K562 (cell line): ENCODE measurements around the gene CALM1. TPM values are rescaled to one million over a fixed set of nuclear protein-coding genes. Genes with fewer than 3 reads are reported as not detected.

Experiments
- CC2D1A ChIP-seq: fragments of 450-650 bp; IDR thresholded peaks from 2 replicates; pipeline ENCODE4 v1.6.1; 2017; ENCODE audit warnings: mild to moderate bottlenecking
- CHD4 ChIP-seq: fragments of 200-600 bp; sonication (generic); IDR thresholded peaks from 3 replicates; pipeline ENCODE4 v1.6.1; 2012; ENCODE audit warnings: low read depth, mild to moderate bottlenecking, mixed read lengths, low read length, inconsistent platforms; ENCODE audit not compliant: insufficient read depth, insufficient replicate concordance, poor library complexity, severe bottlenecking
- COPS2 ChIP-seq: fragments of 450-650 bp; conservative IDR thresholded peaks from 2 replicates; pipeline ENCODE4 v1.6.1; 2016; ENCODE audit warnings: mild to moderate bottlenecking, moderate library complexity
- CTCFL ChIP-seq: IDR thresholded peaks from 2 replicates; pipeline ENCODE4 v1.6.1; 2011; ENCODE audit warnings: borderline replicate concordance, low read depth, mild to moderate bottlenecking, moderate library complexity, low read length; ENCODE audit not compliant: insufficient read depth, poor library complexity, severe bottlenecking
- EGR1 ChIP-seq: fragments of 450-650 bp; conservative IDR thresholded peaks from 2 replicates; pipeline ENCODE4 v1.6.1; 2017; ENCODE audit warnings: mild to moderate bottlenecking
- FOXM1 ChIP-seq, 2 experiments: fragments of 450-650 bp in 1 of 2; sonication (generic) in 1 of 2; formaldehyde crosslinking in 1 of 2; IDR thresholded peaks; 2 replicates each; pipeline versions ENCODE4 v1.6.1 to v1.9.0; 2017 to 2022; ENCODE audit warnings: low read depth in 2 of 2, mild to moderate bottlenecking in 2 of 2, missing genetic modification reagents in 1 of 2, moderate library complexity in 1 of 2
- GTF2A2 ChIP-seq: IDR thresholded peaks from 2 replicates; pipeline ENCODE4 v1.6.1; 2016; ENCODE audit warnings: mild to moderate bottlenecking, missing genetic modification characterization, missing compliant biosample characterization
- KAT2B ChIP-seq: IDR thresholded peaks from one replicate; pipeline ENCODE4 v1.6.1; 2012; ENCODE audit warnings: low read depth, mild to moderate bottlenecking, control low read depth, inconsistent platforms, low read length, moderate library complexity
- KAT8 ChIP-seq: fragments of 450-650 bp; IDR thresholded peaks from 2 replicates; pipeline ENCODE4 v1.6.1; 2016; ENCODE audit warnings: low read depth, mild to moderate bottlenecking
- MCM2 ChIP-seq: fragments of 450-650 bp; IDR thresholded peaks from 2 replicates; pipeline ENCODE4 v1.6.1; 2017; ENCODE audit warnings: low read depth, mild to moderate bottlenecking
- MEF2D ChIP-seq: conservative IDR thresholded peaks from 2 replicates; pipeline ENCODE4 v1.6.1; 2016; ENCODE audit warnings: low read depth, missing genetic modification characterization, missing compliant biosample characterization
- MYBL2 ChIP-seq, 2 experiments: fragments of 450-650 bp in 1 of 2; sonication (generic) in 1 of 2; formaldehyde crosslinking in 1 of 2; IDR thresholded peaks; 2 replicates each; pipeline versions ENCODE4 v1.6.1 to v1.8.1; 2017 to 2022; ENCODE audit warnings: borderline replicate concordance in 1 of 2, inconsistent platforms in 1 of 2, low read depth in 1 of 2, mild to moderate bottlenecking in 1 of 2, missing genetic modification reagents in 1 of 2, moderate library complexity in 1 of 2
- OTX1 ChIP-seq: fragments of 450-650 bp; formaldehyde crosslinking; IDR thresholded peaks from 2 replicates; pipeline ENCODE4 v1.4.0; 2022; ENCODE audit warnings: mild to moderate bottlenecking
- TRIM28 ChIP-seq: fragments of 450-650 bp; IDR thresholded peaks from 2 replicates; pipeline ENCODE4 v1.6.1; 2017
- XRCC5 ChIP-seq: fragments of 200-400 bp; formaldehyde crosslinking; IDR thresholded peaks from 2 replicates; pipeline ENCODE4 v1.6.1; 2017; ENCODE audit warnings: low read depth, mild to moderate bottlenecking, low read length
- YY1 ChIP-seq, 3 experiments: IDR thresholded peaks; 2 replicates each; pipeline ENCODE4 v1.6.1; 2011; ENCODE audit warnings: low read length in 2 of 3, mild to moderate bottlenecking in 2 of 3, moderate library complexity in 2 of 3, borderline replicate concordance in 1 of 3, control low read depth in 1 of 3, low read depth in 1 of 3; ENCODE audit not compliant: insufficient read depth in 3 of 3, insufficient replicate concordance in 2 of 3, control insufficient read depth in 1 of 3, insufficient read length in 1 of 3; ENCODE audit errors: extremely low read depth in 1 of 3
- ZFPM2 ChIP-seq: fragments of 250-450 bp; sonication (Bioruptor Pico); IDR thresholded peaks from 2 replicates; pipeline ENCODE4 v1.5.1; 2022; ENCODE audit warnings: mild to moderate bottlenecking
- ZSCAN32 ChIP-seq: fragments of 450-650 bp; formaldehyde crosslinking; IDR thresholded peaks from 2 replicates; pipeline ENCODE4 v1.4.0; 2020; ENCODE audit warnings: mild to moderate bottlenecking, moderate library complexity
- polyA plus RNA-seq, 8 experiments: library from polyadenylated mRNA; depleted of rRNA in 4 of 8; stranded (reverse) in 5 of 8; unstranded in 3 of 8; fragments of >200 nt; fragmentation: Nextera tagmentation in 2 of 8; fragmentation: Illumina TruSeq in 1 of 8; extraction: Ambion mirVana in 2 of 8; extraction: Trizol in 1 of 8; gene quantifications; 2 replicates each; pipeline versions ENCODE4 v1.2.1 to v1.2.3, GENCODE V29; 2011 to 2014; ENCODE audit warnings: inconsistent platforms in 1 of 8, missing spikeins in 1 of 8
- total RNA-seq, 7 experiments: library from RNA; depleted of rRNA in 6 of 7; stranded (reverse); fragments of >200 nt in 6 of 7; fragmentation: Illumina TruSeq in 2 of 7; extraction: Trizol in 2 of 7; gene quantifications; 2 replicates each; pipeline versions ENCODE4 v1.2.1 to v1.2.3, GENCODE V29; 2011 to 2021; ENCODE audit warnings: low replicate concordance in 1 of 7

Gene CALM1
- total and polyA plus RNA-seq, 9 of the 15 experiments (the other 6 are each of a cell fraction or from before 2014, with no cell fraction given): 48.0 to 269 (median 158) TPM

GRCh38 chr14:90383731-90384542 lies 12.9 kb upstream of the CALM1 start (continued):
- no peak for TF ChIP-seq CTCFL
- TF ChIP-seq EGR1: no peak
- no peak for TF ChIP-seq MCM2
- no peak for TF ChIP-seq KAT2B
- TF ChIP-seq GTF2A2: 0 out of 2 replicates have a peak, but pooled peaks have one; percentile 57
- TF ChIP-seq ZFPM2 (CRISPR knock-in tag): no peak
- TF ChIP-seq MYBL2 (IDR thresholded peaks at IDR 0.05; ENCODE audit: low read depth): no peak
- TF ChIP-seq MYBL2 (CRISPR knock-in tag; IDR thresholded peaks at IDR 0.05; ENCODE audit: borderline replicate concordance): no peak
- no peak for TF ChIP-seq XRCC5
- no peak for TF ChIP-seq KAT8
- TF ChIP-seq COPS2: no peak
- no peak for TF ChIP-seq FOXM1 (IDR thresholded peaks at IDR 0.05; ENCODE audit: low read depth)
- TF ChIP-seq FOXM1 (CRISPR knock-in tag; IDR thresholded peaks at IDR 0.05; ENCODE audit: low read depth): no peak
- no peak for TF ChIP-seq CHD4
- no peak for TF ChIP-seq TRIM28
- TF ChIP-seq CC2D1A: no peak
- peak in 1 of 3 experiments; percentile 11 for TF ChIP-seq YY1 (IDR thresholded peaks at IDR 0.05; ENCODE audit: borderline replicate concordance in 1 of 3, control insufficient read depth in 1 of 3, extremely low read depth in 1 of 3, insufficient read depth in 3 of 3, insufficient read length in 1 of 3, insufficient replicate concordance in 2 of 3, low read depth in 1 of 3, low read length in 2 of 3)
- no peak for TF ChIP-seq OTX1 (CRISPR knock-in tag)
- no peak for TF ChIP-seq ZSCAN32 (CRISPR knock-in tag)
- TF ChIP-seq MEF2D (tag): no peak
